Astrocyte (in vitro differentiated cells and primary cell): ENCODE data around the gene MYCBPAP.

Experiments used
- CTCF ChIP-seq: IDR thresholded peaks from 2 replicates; pipeline ENCODE4 v1.5.1; 2011; ENCODE audit warnings: low read depth, mild to moderate bottlenecking, inconsistent platforms, low read length, moderate library complexity; ENCODE audit not compliant: insufficient read depth
- EZH2 ChIP-seq: IDR thresholded peaks from 2 replicates; pipeline ENCODE4 v1.6.1; 2012; ENCODE audit warnings: mild to moderate bottlenecking, low read length, inconsistent platforms; ENCODE audit not compliant: insufficient read depth

GRCh38 chr17:50495918-50496317 is 12.3 kb upstream of the MYCBPAP start:
- TF ChIP-seq EZH2: no peak
- TF ChIP-seq CTCF: no peak
